NCI-H1092 treated with DMSO at 0.1 percent for 48 hours (cell line): ENCODE data around the gene FAAP24.
"Not testable (repeated sequence)": the region's sequence is repeated elsewhere in the genome, so short reads cannot be mapped to it uniquely, and the experiment has no call there.

ENCODE experiments used
- DNase-seq: peaks from one replicate; lab custom pipeline; 2025; lab: John Stamatoyannopoulos, UW

Gene FAAP24

GRCh38 chr19:32998722-32999121, 26.7 kb downstream of the FAAP24 start:
- no peak for DNase-seq

- DNase-seq: no peak
Measured at GRCh38 chr19:33000510-33000909, 28.5 kb downstream of the FAAP24 start.

- no peak for DNase-seq
Measured at GRCh38 chr19:33000910-33001309, 28.9 kb downstream of the FAAP24 start.

DNA sequence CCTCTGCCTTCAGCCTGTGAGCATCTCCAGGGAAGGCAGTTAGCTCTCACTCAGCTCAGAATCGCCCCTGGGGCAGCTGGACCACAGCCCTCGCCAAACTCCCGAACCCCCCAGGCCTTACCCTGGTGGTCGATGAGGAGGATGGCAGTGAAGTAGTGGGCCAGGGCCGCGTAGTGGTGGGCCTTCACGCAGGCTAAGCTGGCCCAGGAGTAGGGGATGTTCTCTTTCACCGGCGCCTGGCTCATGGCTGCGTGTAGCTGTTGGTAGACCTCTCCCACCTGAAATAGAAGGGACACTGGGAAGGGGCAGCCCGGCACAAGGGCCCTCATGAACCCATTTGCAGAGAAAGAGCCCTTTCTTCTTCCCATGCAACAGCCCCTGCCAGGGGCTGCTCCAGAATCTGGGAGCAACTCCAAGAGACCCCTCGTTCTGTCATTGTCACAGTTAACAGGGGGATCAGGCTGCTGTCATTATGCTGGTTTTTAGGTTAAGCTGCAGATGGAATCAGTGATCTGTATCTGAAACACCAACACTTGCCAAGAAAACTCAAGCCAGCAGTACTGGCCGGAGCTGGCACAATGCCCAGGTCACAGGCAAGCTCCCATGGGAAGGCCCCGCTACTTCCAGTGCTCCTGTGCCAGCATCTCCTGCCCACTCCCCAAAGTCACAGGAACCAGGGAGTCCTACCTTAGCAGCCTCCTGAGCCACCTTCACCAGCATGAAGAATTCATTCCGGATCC, 30.3 kb downstream of the FAAP24 start:
- peak; percentile 46 for DNase-seq

- DNase-seq: not testable (repeated sequence)
Measured at GRCh38 chr19:33003424-33004024, 31.5 kb downstream of the FAAP24 start.

- DNase-seq: no peak
Measured at GRCh38 chr19:33005440-33005839, 33.4 kb downstream of the FAAP24 start.

GRCh38 chr19:33008738-33009137, 36.7 kb downstream of the FAAP24 start:
- DNase-seq: no peak

DNA sequence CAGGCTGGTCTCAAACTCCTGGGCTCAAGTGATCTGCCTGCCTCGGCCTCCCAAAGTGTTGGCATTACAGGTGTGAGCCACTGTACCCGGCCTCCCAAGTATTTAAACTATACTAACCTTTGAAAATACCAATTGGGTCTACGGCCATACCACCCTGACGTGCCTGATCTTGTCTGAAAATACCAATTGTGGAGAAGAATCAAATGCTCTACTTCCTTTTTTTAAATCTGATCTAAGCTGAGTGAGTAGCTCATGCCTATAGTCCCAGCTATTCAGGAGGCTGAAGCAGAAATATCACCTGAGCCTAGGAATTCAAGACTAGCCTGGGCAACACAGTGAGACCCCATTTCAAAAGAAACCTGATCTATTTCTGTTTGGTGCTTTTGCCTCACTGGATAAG, 38.8 kb downstream of the FAAP24 start:
- not testable (repeated sequence) for DNase-seq

DNA sequence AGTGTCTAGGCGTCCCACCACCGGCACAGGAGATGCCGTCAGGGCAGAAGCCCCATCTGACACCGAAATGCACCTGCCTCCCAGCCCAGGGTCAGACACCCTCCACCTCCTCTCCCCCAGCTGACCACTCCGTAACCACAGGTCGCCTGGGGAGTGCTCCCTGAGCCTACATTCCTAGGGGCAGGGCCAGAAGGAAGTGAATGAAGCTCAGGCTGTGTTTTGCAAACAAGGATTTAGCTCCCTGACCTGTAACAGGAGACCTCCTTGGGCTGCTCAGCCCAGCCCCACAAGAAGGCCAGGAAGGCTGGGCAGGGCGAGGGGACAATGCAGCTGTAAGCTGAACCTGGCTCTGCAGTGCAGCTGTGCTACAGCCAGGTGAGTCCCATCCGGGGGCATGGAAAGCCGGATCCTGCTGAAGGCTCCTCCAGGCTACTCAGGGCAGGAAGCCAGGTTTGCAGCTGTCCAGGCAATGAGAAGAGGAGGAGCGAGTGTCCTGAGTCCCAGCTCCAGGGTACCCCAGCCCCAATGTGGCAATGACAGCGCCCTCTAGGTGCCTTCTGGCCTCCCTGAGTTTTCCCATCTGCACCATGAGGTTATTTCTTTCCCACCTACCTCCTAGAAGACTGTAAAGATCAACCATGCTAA, 50.6 kb downstream of the FAAP24 start:
- no peak for DNase-seq

- no peak for DNase-seq
Measured at GRCh38 chr19:33024398-33024797, 52.4 kb downstream of the FAAP24 start.

DNA sequence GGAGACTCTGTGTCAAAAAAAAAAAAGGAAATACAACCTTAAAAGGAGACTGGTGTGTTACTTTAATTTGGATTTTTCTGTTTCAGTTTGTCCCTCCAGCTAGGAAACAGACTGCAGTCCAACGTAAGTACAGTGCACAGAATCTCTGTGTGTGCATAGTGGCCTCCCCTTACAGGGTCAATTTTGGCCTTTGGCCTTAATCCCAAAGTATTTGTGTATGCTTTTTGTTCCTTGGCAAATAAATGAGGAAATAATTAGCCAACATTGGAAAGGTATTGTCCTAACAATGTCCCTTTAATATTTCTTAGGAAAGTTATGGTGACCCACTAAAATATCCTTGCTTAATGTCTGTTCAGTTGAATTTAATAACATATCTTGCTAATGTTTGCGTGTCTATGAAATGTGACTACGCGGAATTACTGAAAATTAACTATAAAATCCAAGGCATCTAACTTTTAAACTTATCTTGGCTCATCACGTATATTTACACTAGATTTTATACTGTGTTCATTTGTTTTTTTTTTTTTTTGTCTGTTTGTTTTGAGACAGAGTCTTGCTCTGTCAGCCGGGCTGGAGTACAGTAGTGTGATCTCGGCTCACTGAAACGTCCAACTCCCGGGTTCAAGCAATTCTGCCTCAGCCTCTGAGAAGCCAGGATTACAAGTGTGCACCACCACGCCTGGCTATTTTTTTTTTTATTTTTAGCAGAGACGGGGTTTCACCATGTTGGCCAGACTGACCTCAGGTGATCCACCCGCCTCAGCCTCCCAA, 53.6 kb downstream of the FAAP24 start:
- not testable (repeated sequence) for DNase-seq

DNA sequence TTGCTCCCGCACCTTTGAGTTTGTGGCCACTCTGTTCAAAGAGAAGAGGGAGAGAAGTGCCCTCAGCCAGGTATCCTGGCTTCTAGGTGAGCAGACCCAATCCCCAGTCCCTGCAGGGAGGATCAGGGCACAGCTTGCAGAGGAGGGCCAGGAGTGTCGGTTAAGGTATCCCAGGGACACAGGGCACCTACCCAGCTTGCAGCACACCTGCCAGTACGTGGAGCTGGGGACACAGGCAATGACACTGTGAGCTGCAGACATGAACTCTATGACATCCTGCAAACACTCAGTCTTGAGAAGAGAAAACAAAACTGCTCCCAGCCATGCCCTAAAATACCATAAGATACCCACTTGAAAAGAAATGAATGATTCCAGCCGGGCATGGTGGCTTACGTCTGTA, 54.6 kb downstream of the FAAP24 start:
- DNase-seq: not testable (repeated sequence)
